Rectal smooth muscle tissue (tissue), 1 donor: ENCODE measurements around the gene STRN4.

Experiments used
- H3K27ac ChIP-seq: one replicate; pipeline ENCODE4 v1.7.0; 2013; ENCODE audit warnings: low read depth, low read length, inconsistent platforms
- H3K27me3 ChIP-seq: one replicate; pipeline ENCODE4 v1.7.0; 2013; ENCODE audit warnings: low read length; ENCODE audit not compliant: control insufficient read depth, insufficient read depth
- H3K36me3 ChIP-seq: one replicate; pipeline ENCODE4 v1.7.0; 2013; ENCODE audit warnings: low read length; ENCODE audit not compliant: control insufficient read depth, insufficient read depth
- H3K4me1 ChIP-seq: one replicate; pipeline ENCODE4 v1.7.0; 2013; ENCODE audit warnings: low read length; ENCODE audit not compliant: control insufficient read depth, insufficient read depth
- H3K4me3 ChIP-seq: one replicate; pipeline ENCODE4 v1.7.0; 2013; ENCODE audit warnings: low read length
- H3K9ac ChIP-seq: one replicate; pipeline ENCODE4 v1.7.0; 2013; ENCODE audit warnings: low read length

The STRN4 gene

DNA sequence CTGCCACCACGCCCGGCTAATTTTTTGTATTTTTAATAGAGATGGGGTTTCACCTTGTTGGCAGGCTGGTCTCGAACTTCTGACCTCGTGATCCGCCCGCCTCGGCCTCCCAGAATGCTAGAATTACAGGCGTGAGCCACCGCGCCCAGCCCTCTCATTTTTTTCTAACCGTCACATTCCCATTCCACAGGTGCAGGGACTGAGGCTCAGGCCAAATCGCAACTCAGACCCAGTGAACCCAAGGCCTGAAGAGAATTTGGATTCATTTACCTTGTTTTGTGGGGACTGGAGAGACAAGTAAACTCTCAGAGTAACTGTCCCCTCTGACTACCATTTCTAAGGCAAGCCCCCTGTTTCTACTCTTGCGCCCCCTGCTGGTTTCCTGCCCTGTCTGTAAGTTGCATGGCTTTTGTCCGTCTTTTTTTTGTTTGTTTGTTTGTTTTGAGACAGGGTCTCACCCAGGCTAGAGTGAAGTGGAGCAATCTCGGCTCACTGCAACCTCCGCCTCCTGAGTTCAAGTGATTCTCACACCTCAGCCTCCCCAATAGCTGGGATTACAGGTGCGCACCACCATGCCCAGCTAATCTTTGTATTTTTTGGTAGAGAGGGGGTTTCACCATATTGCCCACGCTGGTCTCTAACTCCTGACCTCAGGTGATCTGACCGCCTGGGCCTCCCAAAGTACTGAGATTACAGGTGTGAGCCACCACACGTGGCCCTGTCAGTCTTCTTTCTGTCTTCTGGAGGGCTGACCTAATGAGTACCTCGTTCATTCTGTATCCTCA, 2.3 kb upstream of the STRN4 start:
- H3K4me1 ChIP-seq: peaks cover 12% of the 10 kb centered on the region
- H3K27ac ChIP-seq: no peak overlapping the region
- H3K9ac ChIP-seq: no peak overlapping the region
- H3K36me3 ChIP-seq: peaks cover 4% of the 10 kb centered on the region
- H3K4me3 ChIP-seq: no peak overlapping the region
- H3K27me3 ChIP-seq: no peaks in the 10 kb centered on the region

DNA sequence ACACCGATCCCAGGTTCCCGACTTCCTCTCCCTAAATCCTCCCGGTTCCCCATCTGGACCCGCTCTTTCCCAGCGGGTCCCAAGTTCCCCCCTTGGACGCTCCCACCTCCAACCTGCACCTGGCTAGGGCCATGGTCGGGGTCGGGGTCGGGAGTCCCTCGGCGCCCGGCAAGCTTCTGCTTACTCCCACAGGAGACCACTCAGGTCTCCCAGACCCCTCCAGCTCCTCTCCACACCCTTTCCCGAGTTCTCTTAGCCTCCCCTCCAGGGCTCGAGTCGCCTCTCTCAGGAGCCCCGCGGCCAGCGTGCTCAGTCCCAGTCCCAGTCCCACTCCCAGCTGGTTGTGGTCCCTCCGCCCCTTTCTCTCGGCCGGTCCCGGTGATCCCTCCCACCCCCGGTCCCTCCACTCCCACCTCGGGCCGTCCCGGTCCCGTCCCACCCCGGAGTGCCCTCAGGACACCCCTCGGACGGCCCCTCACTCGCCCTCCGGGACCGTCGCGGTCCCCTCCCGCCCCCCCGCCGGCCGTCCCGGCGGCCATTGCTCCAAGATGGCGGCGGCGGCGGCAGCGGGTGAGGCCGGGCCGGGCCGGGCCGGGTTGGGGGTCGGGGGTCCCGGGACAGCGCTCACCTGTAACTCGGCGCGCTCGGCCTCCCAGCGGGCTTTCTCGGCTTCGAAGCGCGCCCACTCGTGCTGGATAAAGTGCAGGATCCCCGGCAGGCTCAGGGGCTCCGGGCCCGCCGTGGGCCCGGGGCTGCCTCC, 549 bp downstream of the STRN4 start, which contains the start of gene FKRP:
Gene FKRP (plus strand): TSS at position 537 of the 760 bp plus-strand sequence. CDS start 9,394 bp downstream, outside the sequence.
- H3K4me1 ChIP-seq: peaks cover 12% of the 10 kb centered on the region
- no peaks in the 10 kb centered on the region for H3K27me3 ChIP-seq
- H3K36me3 ChIP-seq: peaks cover 4% of the 10 kb centered on the region
- peak within 1 kb of the TSS; percentile 80 for H3K27ac ChIP-seq
- H3K4me3 ChIP-seq: peak within 1 kb of the TSS; percentile 96
- H3K9ac ChIP-seq: peak within 1 kb of the TSS; percentile 86

DNA sequence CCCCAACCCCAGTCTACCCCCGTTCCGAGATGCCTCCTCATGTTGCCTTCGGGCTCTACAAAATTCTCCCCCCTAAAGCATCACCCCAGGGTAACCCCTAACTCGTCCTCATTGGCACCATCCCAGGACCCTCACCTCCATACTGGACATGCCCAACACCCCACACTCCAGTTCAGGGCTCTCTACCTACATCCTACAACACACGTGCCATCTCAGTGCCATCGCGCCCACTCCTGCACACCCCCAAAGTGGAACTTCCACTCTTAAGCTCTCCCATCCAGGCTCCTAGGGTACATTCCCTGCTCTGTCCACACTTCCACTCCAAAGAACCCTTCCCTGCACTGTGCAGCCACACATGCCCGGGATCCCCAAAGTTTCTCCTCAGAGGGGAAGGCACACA, 1.2 kb downstream of the STRN4 start:
- peaks cover 2% of the 10 kb centered on the region for H3K36me3 ChIP-seq
- peaks cover 12% of the 10 kb centered on the region for H3K4me1 ChIP-seq
- H3K27me3 ChIP-seq: no peaks in the 10 kb centered on the region
- H3K27ac ChIP-seq: no peak overlapping the region
- H3K4me3 ChIP-seq: peak overlapping the region; percentile 96
- H3K9ac ChIP-seq: peak overlapping the region; percentile 86

DNA sequence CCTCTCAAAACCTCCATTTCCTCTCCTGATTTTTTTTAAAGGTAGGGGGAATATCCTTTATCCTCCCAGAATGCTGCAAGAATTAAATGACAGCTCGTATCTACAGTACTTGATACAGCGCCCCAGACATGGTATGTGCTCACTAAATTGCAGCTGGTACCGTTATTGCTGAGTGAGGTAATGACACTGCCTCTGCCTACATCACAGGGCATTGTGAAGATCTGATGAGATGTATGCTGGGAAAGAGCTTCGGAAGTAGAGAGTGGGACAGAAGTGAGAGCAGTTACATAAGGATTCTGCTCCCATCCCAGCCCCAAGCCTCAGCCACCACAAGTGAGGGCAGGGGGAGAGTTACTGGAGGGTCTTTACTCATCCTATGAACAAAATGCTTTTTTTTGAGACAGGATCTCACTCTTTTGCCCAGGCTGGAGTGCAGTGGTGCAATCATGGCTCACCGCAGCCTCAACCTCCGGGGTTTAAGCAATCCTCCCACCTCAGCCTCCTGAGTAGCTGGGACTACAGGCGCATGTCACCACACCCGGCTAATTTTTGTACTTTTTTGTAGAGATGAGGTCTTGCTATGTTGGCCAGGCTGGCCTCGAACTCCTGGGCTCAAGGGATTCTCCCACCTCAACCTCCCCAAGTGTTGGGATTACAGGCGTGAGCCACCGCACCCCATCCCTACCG, 2.1 kb downstream of the STRN4 start:
- Histone ChIP-seq H3K36me3 (no peaks in the 10 kb centered on the region), H3K4me3 (no peak overlapping the region), H3K4me1 (peaks cover 17% of the 10 kb centered on the region), H3K27me3 (no peaks in the 10 kb centered on the region), H3K27ac (no peak overlapping the region), H3K9ac (no peak overlapping the region)

DNA sequence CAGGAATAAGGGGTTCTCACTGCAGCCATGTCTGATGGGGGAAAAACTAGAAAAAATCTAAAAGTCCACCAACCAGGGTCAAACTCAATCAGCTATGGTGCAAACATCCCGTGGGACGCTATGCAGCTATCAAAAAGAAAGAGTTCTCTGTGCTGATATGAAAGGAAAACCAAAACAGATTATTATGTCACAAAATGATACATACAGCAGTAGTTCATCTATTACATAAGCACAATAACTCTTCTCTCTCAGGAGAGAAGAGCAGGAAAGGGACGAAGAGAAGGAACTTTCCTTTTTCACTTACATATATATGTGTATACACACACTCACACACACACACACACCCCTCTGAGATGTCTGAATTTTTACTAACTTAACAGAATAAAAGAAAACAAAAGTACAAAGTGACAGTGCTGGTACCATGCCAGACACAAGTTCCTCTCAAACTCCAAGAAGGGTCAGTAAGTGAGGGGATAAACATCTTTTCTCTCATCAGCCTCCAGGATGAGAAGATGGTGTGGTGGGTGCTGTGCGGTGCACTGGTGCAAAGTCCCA, 3.2 kb downstream of the STRN4 start:
- H3K36me3 ChIP-seq: peaks cover under 1% of the 10 kb centered on the region
- no peaks in the 10 kb centered on the region for H3K27me3 ChIP-seq
- H3K4me1 ChIP-seq: peaks cover 17% of the 10 kb centered on the region
- H3K4me3 ChIP-seq: no peak overlapping the region
- no peak overlapping the region for H3K27ac ChIP-seq
- no peak overlapping the region for H3K9ac ChIP-seq

DNA sequence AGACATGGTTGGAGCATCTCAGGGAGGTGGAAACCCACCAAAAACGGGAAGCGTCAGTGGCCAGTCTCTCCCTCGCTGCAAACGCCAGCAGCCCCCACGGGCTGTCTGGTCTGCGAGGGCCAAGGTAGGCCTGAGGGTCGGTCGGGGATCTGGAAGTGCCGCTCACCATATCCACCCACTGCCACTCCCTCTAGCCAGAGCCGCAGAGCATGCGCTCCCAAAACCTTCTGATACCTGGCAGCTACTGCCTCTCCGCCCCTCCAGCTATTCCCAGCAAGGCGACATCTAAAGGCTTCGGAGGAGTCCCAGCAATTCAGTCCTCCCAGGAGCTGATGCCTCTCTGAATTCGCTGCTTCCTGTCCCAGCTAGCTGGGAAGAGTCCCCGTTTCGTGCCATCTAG, 4.8 kb downstream of the STRN4 start:
- H3K4me3 ChIP-seq: no peak overlapping the region
- no peaks in the 10 kb centered on the region for H3K27me3 ChIP-seq
- no peak overlapping the region for H3K9ac ChIP-seq
- peaks cover 14% of the 10 kb centered on the region for H3K4me1 ChIP-seq
- H3K36me3 ChIP-seq: peaks cover 11% of the 10 kb centered on the region
- no peak overlapping the region for H3K27ac ChIP-seq

DNA sequence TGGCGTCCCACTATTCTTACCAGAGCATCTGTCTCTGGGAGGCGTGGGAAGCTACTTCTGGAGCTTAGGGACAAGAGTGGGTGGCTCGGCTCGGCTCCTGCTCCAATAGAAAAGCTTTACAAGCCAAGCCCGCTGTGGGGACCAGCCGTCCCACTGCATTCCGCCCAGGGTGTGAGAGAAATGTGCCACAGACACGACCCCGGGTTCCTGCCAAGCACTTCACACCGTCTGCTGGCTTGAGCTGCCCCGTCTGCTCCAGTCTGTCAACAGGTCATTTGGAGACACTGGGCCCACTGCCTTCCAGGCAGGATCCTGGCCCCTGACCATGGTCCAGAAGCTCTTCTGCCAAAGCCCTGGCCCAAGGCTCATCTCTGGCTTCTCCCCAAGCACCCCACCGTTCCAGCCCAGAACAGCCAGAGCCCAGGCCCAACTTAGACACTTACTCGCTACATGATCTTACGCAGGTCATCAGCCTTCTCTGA, 6.9 kb downstream of the STRN4 start:
- H3K27ac ChIP-seq: peak overlapping the region; percentile 28
- peaks cover 8% of the 10 kb centered on the region for H3K4me1 ChIP-seq
- H3K27me3 ChIP-seq: no peaks in the 10 kb centered on the region
- no peak overlapping the region for H3K9ac ChIP-seq
- peaks cover 11% of the 10 kb centered on the region for H3K36me3 ChIP-seq
- H3K4me3 ChIP-seq: no peak overlapping the region

DNA sequence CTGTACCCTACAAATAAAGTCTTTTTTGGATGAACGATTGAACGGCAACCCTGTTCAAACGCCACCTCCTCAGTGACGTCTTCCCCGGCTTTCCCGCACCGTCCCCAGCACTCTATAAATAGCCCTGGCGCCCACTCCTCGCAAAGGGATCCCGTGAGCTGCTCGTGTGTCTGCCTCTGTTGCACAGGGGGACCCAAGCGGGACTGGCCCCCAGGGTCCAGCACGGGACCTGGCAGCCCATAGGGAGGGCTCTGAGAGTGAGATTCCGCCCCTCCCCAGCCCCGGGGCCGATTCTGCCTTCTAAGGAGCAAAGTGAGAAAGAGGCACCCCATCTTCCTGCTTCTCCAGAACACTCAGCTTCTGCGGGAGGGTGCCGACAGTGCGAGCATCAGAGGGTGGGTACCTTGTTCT, 8.5 kb downstream of the STRN4 start:
- H3K27ac ChIP-seq: no peak overlapping the region

DNA sequence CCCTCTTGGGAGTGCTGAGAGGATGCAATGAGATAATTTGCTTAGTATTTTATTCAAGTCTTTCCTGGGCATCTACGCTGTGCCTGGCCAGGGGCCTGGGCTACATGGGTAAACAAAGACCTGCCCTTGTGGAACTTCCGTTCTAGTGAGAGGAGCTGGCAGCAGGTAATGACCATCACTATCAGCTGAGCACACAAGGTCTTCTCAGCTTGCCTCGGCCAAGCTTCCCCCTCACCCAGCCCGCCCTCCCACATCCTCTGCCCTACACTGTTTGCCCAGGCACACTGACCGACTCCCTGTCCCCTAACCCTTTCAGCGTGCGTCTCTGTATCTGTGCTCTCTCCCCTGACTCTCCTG, 9.0 kb downstream of the STRN4 start:
- Histone ChIP-seq H3K4me1 (peaks cover 5% of the 10 kb centered on the region), H3K4me3 (no peak overlapping the region), H3K9ac (no peak overlapping the region), H3K36me3 (peaks cover 24% of the 10 kb centered on the region), H3K27ac (no peak overlapping the region), H3K27me3 (no peaks in the 10 kb centered on the region)

More for the DNA sequence above, 8.5 kb downstream of the STRN4 start:
- H3K4me1 ChIP-seq: peaks cover 5% of the 10 kb centered on the region
- H3K4me3 ChIP-seq: no peak overlapping the region
- H3K36me3 ChIP-seq: peaks cover 19% of the 10 kb centered on the region
- H3K27me3 ChIP-seq: no peaks in the 10 kb centered on the region
- no peak overlapping the region for H3K9ac ChIP-seq

DNA sequence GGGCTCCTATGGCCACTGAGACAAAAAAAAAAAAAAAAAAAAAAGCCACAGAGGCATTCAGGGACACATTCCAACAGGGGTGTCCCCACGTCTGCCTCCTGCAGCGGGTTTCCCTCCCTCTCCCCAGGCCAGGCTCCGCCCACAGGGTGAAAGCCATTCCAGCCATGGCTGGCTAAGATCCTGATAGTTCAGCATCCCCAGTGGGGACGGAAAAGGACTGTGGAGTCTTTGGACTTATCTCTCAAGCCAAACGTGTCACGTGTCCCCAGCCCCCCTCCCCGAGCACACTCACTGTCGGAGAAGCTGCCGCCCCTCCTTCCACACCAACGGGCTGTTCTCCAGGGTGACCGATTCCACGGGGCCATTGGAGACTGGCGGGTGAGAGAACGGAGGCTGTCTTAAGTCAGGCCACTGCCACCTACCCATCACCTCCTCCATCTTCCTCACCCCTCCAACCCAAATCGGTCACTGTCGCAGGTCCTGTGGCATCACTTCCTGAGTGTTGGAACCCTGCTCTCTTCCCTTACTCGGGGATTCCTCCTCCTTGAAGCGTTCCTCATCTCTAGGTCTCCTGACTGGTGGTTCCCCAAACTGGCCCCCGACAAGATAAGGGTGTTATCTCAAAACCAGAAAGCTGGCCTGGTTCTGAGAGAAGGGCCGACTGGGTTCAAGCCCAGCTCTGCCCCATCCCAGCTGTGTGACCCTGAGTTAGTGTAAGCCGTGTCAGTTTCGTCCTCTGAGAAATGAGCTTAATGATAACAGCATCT, 9.5 kb downstream of the STRN4 start:
- Histone ChIP-seq H3K36me3 (peaks cover 28% of the 10 kb centered on the region), H3K4me3 (no peak overlapping the region), H3K27ac (no peak overlapping the region), H3K27me3 (no peaks in the 10 kb centered on the region), H3K4me1 (peaks cover 5% of the 10 kb centered on the region), H3K9ac (no peak overlapping the region)

DNA sequence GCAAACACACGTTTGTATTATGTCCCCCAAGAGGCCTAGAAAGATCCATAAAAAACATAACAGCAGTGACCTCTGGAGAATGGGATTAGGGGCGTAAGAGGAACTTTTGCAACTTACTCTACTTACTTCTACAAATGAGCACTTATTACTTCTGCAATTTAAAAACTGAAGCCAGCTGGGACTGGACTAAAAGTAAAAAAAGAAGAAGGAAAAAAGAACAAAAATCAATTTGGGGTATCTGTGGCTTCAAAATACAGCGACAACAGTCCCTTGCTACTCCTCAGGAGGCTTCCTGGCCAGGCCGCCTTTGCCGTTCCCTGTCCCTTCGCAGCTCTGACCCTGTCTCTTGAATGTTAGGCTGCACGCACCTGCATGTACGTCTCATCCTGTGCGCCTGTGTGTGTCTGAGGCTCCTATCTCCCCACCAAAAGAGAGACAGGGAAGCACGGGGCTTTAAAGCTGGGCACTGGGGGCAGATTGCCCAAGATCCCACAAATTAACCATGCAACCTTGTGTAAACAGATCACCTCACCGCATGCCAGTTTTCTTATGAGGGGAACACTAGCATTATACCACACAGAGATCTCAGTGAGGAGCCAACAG, 12.5 kb downstream of the STRN4 start:
- no peak overlapping the region for H3K9ac ChIP-seq
- H3K27ac ChIP-seq: no peak overlapping the region
- H3K36me3 ChIP-seq: peaks cover 42% of the 10 kb centered on the region
- no peaks in the 10 kb centered on the region for H3K27me3 ChIP-seq
- no peaks in the 10 kb centered on the region for H3K4me1 ChIP-seq
- no peak overlapping the region for H3K4me3 ChIP-seq
